Nephron progenitor cell (in vitro differentiated cells): Measurements from ENCODE around the gene BEAN1.

Source experiments
- DNase-seq: peaks from one replicate; pipeline ENCODE4 v3.0.0; 2021
- H3K27ac Mint-ChIP-seq: 2 replicates; pipeline ENCODE4 v1.8.0; 2021; ENCODE audit warnings: mild to moderate bottlenecking, moderate library complexity, mixed read lengths
- H3K27me3 Mint-ChIP-seq: 2 replicates; pipeline ENCODE4 v1.8.0; 2021; ENCODE audit warnings: mild to moderate bottlenecking, low read depth, mixed read lengths; ENCODE audit not compliant: poor library complexity
- H3K36me3 Mint-ChIP-seq: 2 replicates; pipeline ENCODE4 v1.8.0; 2021; ENCODE audit warnings: low read depth, mixed read lengths
- H3K4me1 Mint-ChIP-seq: 2 replicates; pipeline ENCODE4 v1.8.0; 2021; ENCODE audit warnings: mixed read lengths
- H3K4me3 Mint-ChIP-seq: 2 replicates; pipeline ENCODE4 v1.8.0; 2021; ENCODE audit warnings: mild to moderate bottlenecking, moderate library complexity, mixed read lengths
- H3K9me3 Mint-ChIP-seq: 2 replicates; pipeline ENCODE4 v1.8.0; 2021; ENCODE audit warnings: mild to moderate bottlenecking, moderate library complexity, mixed read lengths
- CTCF ChIP-seq: fragments of 200-600 bp; sonication (generic); IDR thresholded peaks from 2 replicates; pipeline ENCODE4 v1.5.0; 2021; ENCODE audit warnings: antibody characterized with exemption

BEAN1 gene

DNA sequence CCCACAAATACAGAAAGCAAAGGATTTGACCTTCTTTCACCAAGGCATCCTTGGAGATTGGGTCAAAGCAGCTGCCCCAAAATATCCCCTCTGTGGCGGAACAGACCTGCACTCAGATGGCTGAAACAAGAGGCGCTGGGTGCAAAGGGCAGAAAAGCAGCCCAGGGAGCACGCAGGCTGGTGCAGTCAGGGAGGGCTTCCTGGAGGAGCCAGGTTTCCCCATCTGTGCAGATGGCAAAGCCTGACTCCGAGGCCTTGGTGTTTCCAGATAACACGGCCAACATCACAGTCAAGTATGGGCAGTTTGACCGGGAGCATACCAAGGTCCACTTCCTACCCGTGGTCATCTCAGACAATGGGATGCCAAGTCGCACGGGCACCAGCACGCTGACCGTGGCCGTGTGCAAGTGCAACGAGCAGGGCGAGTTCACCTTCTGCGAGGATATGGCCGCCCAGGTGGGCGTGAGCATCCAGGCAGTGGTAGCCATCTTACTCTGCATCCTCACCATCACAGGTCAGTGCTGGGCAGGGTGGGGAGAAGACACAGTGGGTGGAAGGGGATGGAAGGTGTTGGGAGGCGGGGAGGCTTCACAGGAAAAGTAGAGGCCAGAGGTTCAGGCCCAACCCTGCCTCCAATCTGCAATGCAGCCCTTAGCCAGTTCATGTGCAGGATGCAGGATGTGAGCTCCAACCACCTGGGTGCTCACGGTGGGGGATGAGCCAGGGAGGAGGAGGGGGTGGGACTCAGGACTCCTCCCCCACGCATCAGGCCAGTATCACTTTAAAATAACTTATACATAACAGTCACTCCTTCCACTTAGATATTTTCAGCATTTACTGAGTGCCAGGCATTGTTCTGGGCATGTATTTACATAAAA is 26.4 kb upstream of the BEAN1 start:
- Mint-ChIP-seq H3K27ac (no peak overlapping the region), H3K36me3 (no peaks in the 10 kb centered on the region), H3K9me3 (peaks cover 10% of the 10 kb centered on the region), H3K27me3 (peaks cover 24% of the 10 kb centered on the region), H3K4me1 (peaks cover 26% of the 10 kb centered on the region), H3K4me3 (no peak overlapping the region)
- TF ChIP-seq CTCF, result no peak
- no peak for DNase-seq

DNA sequence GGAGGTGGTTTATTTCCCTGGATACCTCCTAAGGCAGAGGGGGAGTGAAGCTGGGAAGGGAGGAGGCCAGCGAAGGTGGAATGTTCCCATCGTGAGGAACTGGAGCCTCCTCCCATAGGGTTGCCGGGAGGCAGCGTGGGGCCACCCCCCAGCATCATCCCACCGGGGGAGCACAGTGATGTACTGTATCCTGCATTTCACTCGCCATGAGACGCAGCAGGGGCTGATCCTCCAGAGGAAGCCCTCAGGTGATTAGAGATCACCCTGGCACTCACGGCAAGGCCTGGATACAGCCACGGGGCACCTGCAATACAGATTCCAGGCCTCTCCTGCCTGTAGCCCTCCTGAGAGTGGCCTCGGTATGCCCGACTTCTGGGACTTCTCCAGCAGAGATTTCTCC is 25.5 kb upstream of the BEAN1 start:
- TF ChIP-seq CTCF, result no peak
- H3K27me3 Mint-ChIP-seq, result peaks cover 31% of the 10 kb centered on the region
- no peak for DNase-seq
- H3K9me3 Mint-ChIP-seq, result peaks cover 16% of the 10 kb centered on the region
- no peaks in the 10 kb centered on the region for H3K36me3 Mint-ChIP-seq
- H3K27ac Mint-ChIP-seq, result peak overlapping the region; percentile 69
- H3K4me1 Mint-ChIP-seq, result peaks cover 26% of the 10 kb centered on the region
- no peak overlapping the region for H3K4me3 Mint-ChIP-seq

DNA sequence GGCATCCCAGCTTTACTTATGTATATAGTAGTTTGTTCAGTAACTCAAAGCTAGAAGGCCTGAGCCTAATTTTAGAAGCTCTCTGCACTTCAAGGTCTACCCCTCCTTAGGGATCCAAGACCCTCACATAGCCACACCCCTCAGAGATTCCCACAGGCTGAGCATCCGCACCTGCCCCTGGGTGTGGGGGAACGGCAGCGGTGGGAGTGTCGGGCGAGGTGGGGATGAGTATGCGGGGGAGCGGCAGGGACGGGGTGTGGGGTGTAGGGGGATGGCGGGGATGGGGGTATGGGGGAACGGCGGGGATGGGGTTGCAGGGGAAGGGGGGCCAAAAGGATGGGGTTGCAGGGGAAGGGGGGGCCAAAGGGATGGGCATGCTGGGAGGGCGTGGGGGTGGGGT is 24.9 kb upstream of the BEAN1 start:
- no peak overlapping the region for H3K4me3 Mint-ChIP-seq

GRCh38 chr16:66402591-66403230 is 24.4 kb upstream of the BEAN1 start:
- Mint-ChIP-seq H3K9me3 (peaks cover 16% of the 10 kb centered on the region), H3K4me3 (no peak overlapping the region), H3K36me3 (no peaks in the 10 kb centered on the region), H3K4me1 (peaks cover 32% of the 10 kb centered on the region), H3K27me3 (peaks cover 36% of the 10 kb centered on the region), H3K27ac (no peak overlapping the region)
- DNase-seq, result no peak
- no peak for TF ChIP-seq CTCF

More for the DNA sequence above, 24.9 kb upstream of the BEAN1 start:
- H3K4me1 Mint-ChIP-seq, result peaks cover 30% of the 10 kb centered on the region
- TF ChIP-seq CTCF, result no peak
- peaks cover 16% of the 10 kb centered on the region for H3K9me3 Mint-ChIP-seq
- H3K36me3 Mint-ChIP-seq, result no peaks in the 10 kb centered on the region
- DNase-seq, result no peak
- H3K27ac Mint-ChIP-seq, result no peak overlapping the region
- H3K27me3 Mint-ChIP-seq, result peaks cover 35% of the 10 kb centered on the region

DNA sequence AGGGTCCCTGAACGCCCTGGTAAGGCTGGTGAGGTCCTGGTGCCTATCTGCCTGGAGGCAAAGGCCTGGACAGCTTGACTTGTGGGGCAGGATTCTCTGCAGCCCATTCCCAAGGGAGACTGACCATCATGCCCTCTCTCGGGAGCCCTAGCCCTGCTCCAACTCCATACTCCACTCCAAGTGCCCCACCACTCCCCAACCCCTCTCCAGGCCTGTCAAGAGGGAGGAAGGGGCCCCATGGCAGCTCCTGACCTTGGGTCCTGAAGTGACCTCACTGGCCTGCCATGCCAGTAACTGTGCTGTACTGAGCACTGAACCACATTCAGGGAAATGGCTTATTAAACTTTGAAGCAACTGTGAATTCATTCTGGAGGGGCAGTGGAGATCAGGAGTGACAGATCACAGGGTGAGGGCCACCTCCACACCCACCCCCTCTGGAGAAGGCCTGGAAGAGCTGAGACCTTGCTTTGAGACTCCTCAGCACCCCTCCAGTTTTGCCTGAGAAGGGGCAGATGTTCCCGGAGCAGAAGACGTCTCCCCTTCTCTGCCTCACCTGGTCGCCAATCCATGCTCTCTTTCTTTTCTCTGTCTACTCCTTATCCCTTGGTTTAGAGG is 23.5 kb upstream of the BEAN1 start:
- Mint-ChIP-seq H3K9me3 (peaks cover 16% of the 10 kb centered on the region), H3K27ac (no peak overlapping the region), H3K36me3 (no peaks in the 10 kb centered on the region), H3K27me3 (peaks cover 42% of the 10 kb centered on the region), H3K4me3 (no peak overlapping the region), H3K4me1 (peaks cover 39% of the 10 kb centered on the region)
- DNase-seq, result no peak
- no peak for TF ChIP-seq CTCF
